Panc1 (cell line): ENCODE results near the gene SAP30BP. TPM values are rescaled to one million over a fixed set of nuclear protein-coding genes. Genes with fewer than 3 reads are reported as not detected.

Source experiments
- ATAC-seq: fragments of 200-7000 bp; cut with Tn5 transposase; 2 replicates; pipeline ENCODE4 v1.9.1; 2020; ENCODE audit warnings: mild to moderate bottlenecking, moderate library complexity
- BruUV-seq: library from RNA; stranded (reverse); fragments of 400-500 nt; replicated peaks from 2 replicates; lab custom pipeline; 2021; lab: Mats Ljungman, UMichigan
- CTCF ChIA-PET: fragments of 300-600 bp; sonication (Branson Sonifier 250); formaldehyde crosslinking; loops from one replicate; lab custom pipeline; 2022; ENCODE audit warnings: antibody characterized with exemption; lab: Charles Lee
- POLR2A ChIA-PET: fragments of 300-600 bp; sonication (Branson Sonifier 250); formaldehyde crosslinking; loops from one replicate; lab custom pipeline; 2022; ENCODE audit warnings: antibody characterized with exemption; lab: Charles Lee
- DNase-seq: peaks from one replicate; pipeline ENCODE4 v3.0.0-alpha.2; 2010; ENCODE audit warnings: low read depth, low spot score
- H3K27ac ChIP-seq: 2 replicates; pipeline ENCODE4 v1.5.1; 2011; ENCODE audit warnings: mild to moderate bottlenecking, low read length, inconsistent platforms
- H3K27me3 ChIP-seq: fragments of 200-500 bp; sonication (Bioruptor generic); 2 replicates; pipeline ENCODE4 v1.6.0; 2014; ENCODE audit warnings: low read length, inconsistent platforms; ENCODE audit not compliant: control insufficient read depth, insufficient read depth
- H3K36me3 ChIP-seq: fragments of 200-500 bp; sonication (Bioruptor generic); 2 replicates; pipeline ENCODE4 v1.5.1; 2014; ENCODE audit warnings: inconsistent platforms, mild to moderate bottlenecking, low read length, moderate library complexity; ENCODE audit not compliant: control insufficient read depth, insufficient read depth
- H3K4me1 ChIP-seq: 2 replicates; pipeline ENCODE4 v1.5.1; 2011; ENCODE audit warnings: inconsistent platforms, mild to moderate bottlenecking, low read length, moderate library complexity; ENCODE audit not compliant: control insufficient read depth, insufficient read depth
- H3K4me3 ChIP-seq, 2 experiments: 2 replicates each; pipeline ENCODE4 v1.5.1; 2011 to 2012; ENCODE audit warnings: low read depth in 2 of 2, low read length in 2 of 2, mild to moderate bottlenecking in 2 of 2, inconsistent platforms in 1 of 2, moderate library complexity in 1 of 2
- H3K9me3 ChIP-seq: fragments of 200-500 bp; sonication (Bioruptor generic); 2 replicates; pipeline ENCODE4 v1.5.1; 2014; ENCODE audit warnings: low read depth, mild to moderate bottlenecking, inconsistent platforms, low read length, moderate library complexity; ENCODE audit not compliant: control insufficient read depth, insufficient read depth
- POLR2AphosphoS5 ChIP-seq: IDR thresholded peaks from 2 replicates; pipeline ENCODE4 v1.6.1; 2012; ENCODE audit warnings: mild to moderate bottlenecking, low read depth, low read length, moderate library complexity
- SIN3A ChIP-seq: IDR thresholded peaks from 2 replicates; pipeline ENCODE4 v1.6.1; 2012; ENCODE audit warnings: low read depth, mild to moderate bottlenecking, low read length, moderate library complexity, borderline replicate concordance; ENCODE audit not compliant: insufficient read depth
- TCF7L2 ChIP-seq: IDR thresholded peaks from 2 replicates; pipeline ENCODE4 v1.6.1; 2011; ENCODE audit warnings: mild to moderate bottlenecking, low read depth, low read length, inconsistent platforms
- in situ Hi-C: cut with HindIII; loops from 2 replicates; pipeline ENCODE4 v1.10.0; 2016; ENCODE audit warnings: low sequenced_read_pairs, low pct_unique_long_range_greater_than_20kb
- intact Hi-C: fragments of 100-400 bp; cut with micrococcal nuclease; formaldehyde crosslinking; loops from one replicate; pipeline ENCODE4 v1.10.0; 2022; ENCODE audit not compliant: unreplicated experiment
- total RNA-seq: library from RNA; stranded (reverse); gene quantifications from one replicate; pipeline ENCODE4 v1.2.1, GENCODE V29; 2021; ENCODE audit not compliant: unreplicated experiment
- TF ChIP-seq, protein P1 (sequence below): fragments of 450-650 bp; IDR thresholded peaks from 2 replicates; pipeline ENCODE4 v1.5.1; 2017; ENCODE audit warnings: mild to moderate bottlenecking
- TF ChIP-seq, protein P2 (sequence below), 2 experiments: IDR thresholded peaks; 2 replicates each; pipeline ENCODE4 v1.6.1; 2011 to 2012; ENCODE audit warnings: low read depth in 2 of 2, control low read depth in 1 of 2, low read length in 1 of 2, mild to moderate bottlenecking in 1 of 2, moderate library complexity in 1 of 2; ENCODE audit not compliant: insufficient read depth in 1 of 2

Gene SAP30BP
- total RNA-seq, 1 experiment from 2014 or later = 138 TPM

- Histone ChIP-seq H3K27ac (no peak overlapping the region), H3K27me3 (no peaks in the 10 kb centered on the region), H3K4me1 (no peaks in the 10 kb centered on the region), H3K4me3 (no peak overlapping the region), H3K9me3 (no peaks in the 10 kb centered on the region), H3K36me3 (no peaks in the 10 kb centered on the region)
- ChIA-PET POLR2A (no interaction called here), CTCF (no interaction called here)
- DNase-seq = no peak
- TF ChIP-seq, protein P1, sequence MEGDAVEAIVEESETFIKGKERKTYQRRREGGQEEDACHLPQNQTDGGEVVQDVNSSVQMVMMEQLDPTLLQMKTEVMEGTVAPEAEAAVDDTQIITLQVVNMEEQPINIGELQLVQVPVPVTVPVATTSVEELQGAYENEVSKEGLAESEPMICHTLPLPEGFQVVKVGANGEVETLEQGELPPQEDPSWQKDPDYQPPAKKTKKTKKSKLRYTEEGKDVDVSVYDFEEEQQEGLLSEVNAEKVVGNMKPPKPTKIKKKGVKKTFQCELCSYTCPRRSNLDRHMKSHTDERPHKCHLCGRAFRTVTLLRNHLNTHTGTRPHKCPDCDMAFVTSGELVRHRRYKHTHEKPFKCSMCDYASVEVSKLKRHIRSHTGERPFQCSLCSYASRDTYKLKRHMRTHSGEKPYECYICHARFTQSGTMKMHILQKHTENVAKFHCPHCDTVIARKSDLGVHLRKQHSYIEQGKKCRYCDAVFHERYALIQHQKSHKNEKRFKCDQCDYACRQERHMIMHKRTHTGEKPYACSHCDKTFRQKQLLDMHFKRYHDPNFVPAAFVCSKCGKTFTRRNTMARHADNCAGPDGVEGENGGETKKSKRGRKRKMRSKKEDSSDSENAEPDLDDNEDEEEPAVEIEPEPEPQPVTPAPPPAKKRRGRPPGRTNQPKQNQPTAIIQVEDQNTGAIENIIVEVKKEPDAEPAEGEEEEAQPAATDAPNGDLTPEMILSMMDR = no peak
- TF ChIP-seq SIN3A (no peak), POLR2AphosphoS5 (no peak), TCF7L2 (no peak)
- TF ChIP-seq, protein P2, sequence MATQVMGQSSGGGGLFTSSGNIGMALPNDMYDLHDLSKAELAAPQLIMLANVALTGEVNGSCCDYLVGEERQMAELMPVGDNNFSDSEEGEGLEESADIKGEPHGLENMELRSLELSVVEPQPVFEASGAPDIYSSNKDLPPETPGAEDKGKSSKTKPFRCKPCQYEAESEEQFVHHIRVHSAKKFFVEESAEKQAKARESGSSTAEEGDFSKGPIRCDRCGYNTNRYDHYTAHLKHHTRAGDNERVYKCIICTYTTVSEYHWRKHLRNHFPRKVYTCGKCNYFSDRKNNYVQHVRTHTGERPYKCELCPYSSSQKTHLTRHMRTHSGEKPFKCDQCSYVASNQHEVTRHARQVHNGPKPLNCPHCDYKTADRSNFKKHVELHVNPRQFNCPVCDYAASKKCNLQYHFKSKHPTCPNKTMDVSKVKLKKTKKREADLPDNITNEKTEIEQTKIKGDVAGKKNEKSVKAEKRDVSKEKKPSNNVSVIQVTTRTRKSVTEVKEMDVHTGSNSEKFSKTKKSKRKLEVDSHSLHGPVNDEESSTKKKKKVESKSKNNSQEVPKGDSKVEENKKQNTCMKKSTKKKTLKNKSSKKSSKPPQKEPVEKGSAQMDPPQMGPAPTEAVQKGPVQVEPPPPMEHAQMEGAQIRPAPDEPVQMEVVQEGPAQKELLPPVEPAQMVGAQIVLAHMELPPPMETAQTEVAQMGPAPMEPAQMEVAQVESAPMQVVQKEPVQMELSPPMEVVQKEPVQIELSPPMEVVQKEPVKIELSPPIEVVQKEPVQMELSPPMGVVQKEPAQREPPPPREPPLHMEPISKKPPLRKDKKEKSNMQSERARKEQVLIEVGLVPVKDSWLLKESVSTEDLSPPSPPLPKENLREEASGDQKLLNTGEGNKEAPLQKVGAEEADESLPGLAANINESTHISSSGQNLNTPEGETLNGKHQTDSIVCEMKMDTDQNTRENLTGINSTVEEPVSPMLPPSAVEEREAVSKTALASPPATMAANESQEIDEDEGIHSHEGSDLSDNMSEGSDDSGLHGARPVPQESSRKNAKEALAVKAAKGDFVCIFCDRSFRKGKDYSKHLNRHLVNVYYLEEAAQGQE (IDR thresholded peaks at IDR 0.05; ENCODE audit: insufficient read depth in 1 of 2, low read depth in 2 of 2, low read length in 1 of 2) = no peak
- intact Hi-C loops (no loop called here), in situ Hi-C loops (no loop called here)
- BruUV-seq = TSS peak; percentile 27
- peak; percentile 21 for ATAC-seq
Measured at GRCh38 chr17:75731086-75731715, 64.1 kb downstream of the SAP30BP start.

DNA sequence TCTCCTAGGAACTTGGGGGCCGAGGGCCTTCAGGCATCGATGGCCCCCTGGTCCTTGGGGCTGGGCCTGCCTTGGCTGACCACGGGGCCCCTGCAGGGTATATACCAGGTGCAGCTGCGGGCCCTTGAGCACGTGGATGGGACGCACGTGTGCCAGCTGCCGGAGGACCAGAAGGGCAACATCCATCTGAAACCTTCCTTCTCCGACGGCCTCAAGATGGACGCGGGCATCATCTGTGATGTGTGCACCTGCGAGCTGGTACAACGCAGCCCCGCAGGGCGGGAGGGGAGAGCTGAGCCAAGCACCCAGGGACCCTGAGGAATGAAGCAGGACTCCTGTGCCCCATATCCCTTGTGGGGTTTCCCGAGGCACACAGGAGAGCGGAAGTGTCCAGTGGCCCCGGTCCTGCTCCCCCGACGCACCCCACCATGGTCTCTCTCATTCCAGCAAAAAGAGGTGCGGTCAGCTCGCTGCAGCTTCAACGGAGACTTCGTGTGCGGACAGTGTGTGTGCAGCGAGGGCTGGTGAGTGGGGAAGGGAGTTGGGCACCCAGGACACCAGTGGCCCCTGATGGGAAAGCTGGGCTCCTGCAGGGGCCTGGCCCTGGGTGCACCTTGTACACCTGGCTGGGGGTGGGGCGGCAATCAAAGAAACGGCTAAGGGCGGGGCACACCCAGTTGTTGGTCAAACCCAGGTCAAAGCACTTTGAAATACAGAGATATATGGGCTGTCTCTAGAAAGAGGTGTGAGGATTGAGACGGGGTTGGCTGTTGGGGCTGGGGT is 64.8 kb downstream of the SAP30BP start:
- POLR2A ChIA-PET = interaction anchor here (0.6 kb wide), 1 partner anchor 67 kb away, joined by 11 read pairs; no protein-coding TSS in a partner anchor
- Histone ChIP-seq H3K4me1 (no peaks in the 10 kb centered on the region), H3K36me3 (no peaks in the 10 kb centered on the region), H3K9me3 (no peaks in the 10 kb centered on the region), H3K27me3 (no peaks in the 10 kb centered on the region), H3K4me3 (no peak overlapping the region), H3K27ac (no peak overlapping the region)
- in situ Hi-C loops = no loop called here
- intact Hi-C loops = no loop called here
- DNase-seq (no peak), ATAC-seq (no peak)
- no peak for TF ChIP-seq SIN3A
- TF ChIP-seq, protein P2 (IDR thresholded peaks at IDR 0.05; ENCODE audit: insufficient read depth in 1 of 2, low read depth in 2 of 2, low read length in 1 of 2) = no peak
- no peak for TF ChIP-seq POLR2AphosphoS5
- TF ChIP-seq, protein P1 = no peak
- no peak for TF ChIP-seq TCF7L2
- CTCF ChIA-PET = no interaction called here
- no TSS peak for BruUV-seq
